HepG2 (cell line): ENCODE measurements around the gene IMP3. TPM values are rescaled to one million over a fixed set of nuclear protein-coding genes. Genes with fewer than 3 reads are reported as not detected.
A peak's percentile ranks its signal among the peaks of the same experiment; 100 is the strongest.

ENCODE experiments used
- CEBPG ChIP-seq: IDR thresholded peaks from 2 replicates; pipeline ENCODE4 v1.6.1; 2016
- ETV6 ChIP-seq: sonication (generic); formaldehyde crosslinking; conservative IDR thresholded peaks from 2 replicates; pipeline ENCODE4 v1.4.0; 2020; ENCODE audit warnings: missing genetic modification reagents
- FOSL2 ChIP-seq: sonication (generic); formaldehyde crosslinking; IDR thresholded peaks from 2 replicates; pipeline ENCODE4 v1.4.0; 2020; ENCODE audit warnings: missing genetic modification reagents
- KLF16 ChIP-seq, 2 experiments: sonication (generic) in 1 of 2; formaldehyde crosslinking in 1 of 2; IDR thresholded peaks; 2 replicates each; pipeline versions ENCODE4 v1.6.1 to v1.8.0; 2016 to 2023; ENCODE audit warnings: missing genetic modification reagents in 2 of 2, missing compliant biosample characterization in 1 of 2
- MEIS1 ChIP-seq: sonication (generic); formaldehyde crosslinking; IDR thresholded peaks from 2 replicates; pipeline ENCODE4 v1.9.0; 2021; ENCODE audit warnings: mild to moderate bottlenecking, missing genetic modification reagents, moderate library complexity, borderline replicate concordance
- MTA3 ChIP-seq: sonication (generic); formaldehyde crosslinking; IDR thresholded peaks from 2 replicates; pipeline ENCODE4 v1.4.0; 2020; ENCODE audit warnings: missing genetic modification reagents
- MXI1 ChIP-seq: IDR thresholded peaks from 3 replicates; pipeline ENCODE4 v1.6.1; 2012; ENCODE audit warnings: low read depth, low read length, inconsistent platforms, borderline replicate concordance
- PHF8 ChIP-seq: sonication (generic); formaldehyde crosslinking; IDR thresholded peaks from 2 replicates; pipeline ENCODE4 v1.5.0; 2020; ENCODE audit warnings: missing genetic modification reagents
- POLR2G ChIP-seq: fragments of 200-400 bp; formaldehyde crosslinking; IDR thresholded peaks from 2 replicates; pipeline ENCODE4 v1.6.1; 2018; ENCODE audit warnings: mild to moderate bottlenecking, low read depth, low read length, moderate library complexity
- RBFOX2 ChIP-seq: fragments of 200-400 bp; formaldehyde crosslinking; IDR thresholded peaks from 2 replicates; pipeline ENCODE4 v1.6.1; 2017; ENCODE audit warnings: low read depth, mild to moderate bottlenecking, low read length
- SMAD1 ChIP-seq: sonication (generic); formaldehyde crosslinking; IDR thresholded peaks from 2 replicates; pipeline ENCODE4 v1.4.0; 2020; ENCODE audit warnings: missing genetic modification reagents, low read depth, mild to moderate bottlenecking, borderline replicate concordance
- SRY ChIP-seq: sonication (generic); formaldehyde crosslinking; IDR thresholded peaks from 2 replicates; pipeline ENCODE4 v1.8.0; 2022; ENCODE audit warnings: mild to moderate bottlenecking, missing genetic modification reagents
- ZBTB1 ChIP-seq: sonication (generic); formaldehyde crosslinking; IDR thresholded peaks from 2 replicates; pipeline ENCODE4 v1.4.0; 2020; ENCODE audit warnings: missing genetic modification reagents, borderline replicate concordance
- ZNF234 ChIP-seq: sonication (generic); formaldehyde crosslinking; conservative IDR thresholded peaks from 2 replicates; pipeline ENCODE4 v1.5.1; 2020; ENCODE audit warnings: mild to moderate bottlenecking, missing genetic modification reagents
- ZNF709 ChIP-seq: sonication (generic); formaldehyde crosslinking; IDR thresholded peaks from 2 replicates; pipeline ENCODE4 v1.5.0; 2020; ENCODE audit warnings: mild to moderate bottlenecking, missing genetic modification reagents
- polyA plus RNA-seq, 8 experiments: library from polyadenylated mRNA; depleted of rRNA in 3 of 8; stranded (reverse) in 7 of 8; unstranded in 1 of 8; fragments of >200 nt; fragmentation: Illumina TruSeq in 4 of 8; extraction: Trizol in 4 of 8; gene quantifications; 2 replicates each; pipeline versions ENCODE4 v1.2.1 to v1.2.3, GENCODE V29; 2011 to 2016; ENCODE audit warnings: low read depth in 4 of 8, missing spikeins in 1 of 8, mixed read lengths in 1 of 8; ENCODE audit not compliant: insufficient read depth in 1 of 8
- total RNA-seq, 5 experiments: library from RNA; depleted of rRNA; stranded (reverse); fragments of >200 nt; fragmentation: Illumina TruSeq; extraction: Trizol; gene quantifications; 2 replicates each; pipeline ENCODE4 v1.2.3, GENCODE V29; 2016; ENCODE audit warnings: low read depth in 1 of 5
- TF ChIP-seq, protein P1 (sequence below): sonication (generic); formaldehyde crosslinking; IDR thresholded peaks from 2 replicates; pipeline ENCODE4 v1.5.1; 2020; ENCODE audit warnings: missing genetic modification reagents, mild to moderate bottlenecking, borderline replicate concordance
- TF ChIP-seq, protein P2 (sequence below): sonication (generic); formaldehyde crosslinking; IDR thresholded peaks from 2 replicates; pipeline ENCODE4 v1.5.0; 2020; ENCODE audit warnings: mild to moderate bottlenecking, missing genetic modification reagents, borderline replicate concordance
- TF ChIP-seq, protein P3 (sequence below): sonication (generic); formaldehyde crosslinking; IDR thresholded peaks from 2 replicates; pipeline ENCODE4 v1.5.0; 2020; ENCODE audit warnings: missing genetic modification reagents, mild to moderate bottlenecking, borderline replicate concordance
- TF ChIP-seq, protein P4 (sequence below): sonication (generic); formaldehyde crosslinking; IDR thresholded peaks from 2 replicates; pipeline ENCODE4 v1.4.0; 2020; ENCODE audit warnings: mild to moderate bottlenecking, missing genetic modification reagents

The IMP3 gene
- total and polyA plus RNA-seq, 2 of the 13 experiments (the other 11 are each of a cell fraction or from before 2014, with no cell fraction given) = 38.3 to 143 TPM

DNA sequence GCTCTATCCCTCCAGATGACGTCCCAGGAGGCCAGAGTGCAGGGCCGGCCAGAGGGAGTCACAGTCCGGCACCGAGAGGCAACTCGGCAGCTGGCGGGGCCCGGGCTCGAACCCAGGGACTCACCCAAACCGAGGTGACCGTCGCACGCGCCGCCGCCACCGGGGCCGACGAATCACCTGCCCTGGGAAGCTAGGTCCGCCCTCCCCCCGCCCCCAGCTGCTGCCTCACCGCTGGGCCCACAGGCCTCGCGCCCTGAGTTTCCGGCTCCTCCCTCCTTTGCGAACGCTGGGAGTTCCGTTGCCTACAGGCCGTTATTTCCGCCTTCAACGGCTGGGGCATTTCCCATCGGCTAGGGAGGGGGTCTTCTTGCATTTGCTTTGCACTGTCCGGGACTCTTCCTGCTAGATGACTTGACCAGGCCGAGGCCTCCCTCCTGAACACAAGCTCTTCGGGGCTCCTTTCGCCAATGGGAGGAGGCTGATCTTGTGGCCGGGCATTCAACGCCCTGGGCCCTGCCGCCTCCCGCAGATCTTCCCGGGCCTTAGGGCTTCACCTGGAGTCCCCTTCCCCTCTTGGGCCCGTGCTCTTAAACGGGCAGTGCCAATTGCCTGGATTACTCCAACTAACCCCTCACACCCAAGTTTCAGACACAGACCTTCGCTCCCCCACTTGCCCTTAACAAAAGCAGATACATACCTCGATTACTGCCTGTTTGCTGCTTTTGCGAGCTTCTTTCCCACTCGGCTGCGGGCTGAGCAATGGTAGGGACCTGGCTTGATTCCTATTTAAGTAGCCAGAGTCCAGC is 14.3 kb downstream of the IMP3 start, which contains the start of gene SNUPN (continued):
- TF ChIP-seq ZNF234 (CRISPR knock-in tag) (no peak), ETV6 (CRISPR knock-in tag) (peak; percentile 88), KLF16 (CRISPR knock-in tag; IDR thresholded peaks at IDR 0.05) (peak in 1 of 2 experiments; percentile 71; a peak in 1 of 4 replicates), ZNF709 (CRISPR knock-in tag) (peak; percentile 89), MTA3 (CRISPR knock-in tag) (no peak), FOSL2 (CRISPR knock-in tag) (peak; percentile 57; the same call in 1 of the 2 replicates), MEIS1 (peak; percentile 34; the same call in 1 of the 2 replicates), SRY (CRISPR knock-in tag) (no peak; the same call in 1 of the 2 replicates), PHF8 (CRISPR knock-in tag) (peak; percentile 92), POLR2G (peak; percentile 91), SMAD1 (CRISPR knock-in tag) (0 out of 2 replicates have a peak, but pooled peaks have one; percentile 16), ZBTB1 (CRISPR knock-in tag) (no peak), MXI1 (peak; percentile 71; the same call in 1 of the 3 replicates), CEBPG (CRISPR knock-in tag) (no peak), RBFOX2 (peak; percentile 89)
- TF ChIP-seq, protein P1, sequence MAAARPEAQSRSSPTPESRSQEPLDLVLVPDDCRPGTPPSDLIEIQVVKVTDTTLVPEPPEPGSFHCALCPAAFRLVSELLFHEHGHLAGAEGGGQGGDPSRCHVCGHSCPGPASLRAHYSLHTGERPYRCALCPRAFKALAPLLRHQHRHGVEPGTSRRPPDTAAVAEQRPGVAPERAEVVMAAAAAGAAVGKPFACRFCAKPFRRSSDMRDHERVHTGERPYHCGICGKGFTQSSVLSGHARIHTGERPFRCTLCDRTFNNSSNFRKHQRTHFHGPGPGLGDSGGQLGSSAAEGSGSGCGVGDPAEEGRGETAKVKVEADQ (CRISPR knock-in tag) = no peak
- TF ChIP-seq, protein P2, sequence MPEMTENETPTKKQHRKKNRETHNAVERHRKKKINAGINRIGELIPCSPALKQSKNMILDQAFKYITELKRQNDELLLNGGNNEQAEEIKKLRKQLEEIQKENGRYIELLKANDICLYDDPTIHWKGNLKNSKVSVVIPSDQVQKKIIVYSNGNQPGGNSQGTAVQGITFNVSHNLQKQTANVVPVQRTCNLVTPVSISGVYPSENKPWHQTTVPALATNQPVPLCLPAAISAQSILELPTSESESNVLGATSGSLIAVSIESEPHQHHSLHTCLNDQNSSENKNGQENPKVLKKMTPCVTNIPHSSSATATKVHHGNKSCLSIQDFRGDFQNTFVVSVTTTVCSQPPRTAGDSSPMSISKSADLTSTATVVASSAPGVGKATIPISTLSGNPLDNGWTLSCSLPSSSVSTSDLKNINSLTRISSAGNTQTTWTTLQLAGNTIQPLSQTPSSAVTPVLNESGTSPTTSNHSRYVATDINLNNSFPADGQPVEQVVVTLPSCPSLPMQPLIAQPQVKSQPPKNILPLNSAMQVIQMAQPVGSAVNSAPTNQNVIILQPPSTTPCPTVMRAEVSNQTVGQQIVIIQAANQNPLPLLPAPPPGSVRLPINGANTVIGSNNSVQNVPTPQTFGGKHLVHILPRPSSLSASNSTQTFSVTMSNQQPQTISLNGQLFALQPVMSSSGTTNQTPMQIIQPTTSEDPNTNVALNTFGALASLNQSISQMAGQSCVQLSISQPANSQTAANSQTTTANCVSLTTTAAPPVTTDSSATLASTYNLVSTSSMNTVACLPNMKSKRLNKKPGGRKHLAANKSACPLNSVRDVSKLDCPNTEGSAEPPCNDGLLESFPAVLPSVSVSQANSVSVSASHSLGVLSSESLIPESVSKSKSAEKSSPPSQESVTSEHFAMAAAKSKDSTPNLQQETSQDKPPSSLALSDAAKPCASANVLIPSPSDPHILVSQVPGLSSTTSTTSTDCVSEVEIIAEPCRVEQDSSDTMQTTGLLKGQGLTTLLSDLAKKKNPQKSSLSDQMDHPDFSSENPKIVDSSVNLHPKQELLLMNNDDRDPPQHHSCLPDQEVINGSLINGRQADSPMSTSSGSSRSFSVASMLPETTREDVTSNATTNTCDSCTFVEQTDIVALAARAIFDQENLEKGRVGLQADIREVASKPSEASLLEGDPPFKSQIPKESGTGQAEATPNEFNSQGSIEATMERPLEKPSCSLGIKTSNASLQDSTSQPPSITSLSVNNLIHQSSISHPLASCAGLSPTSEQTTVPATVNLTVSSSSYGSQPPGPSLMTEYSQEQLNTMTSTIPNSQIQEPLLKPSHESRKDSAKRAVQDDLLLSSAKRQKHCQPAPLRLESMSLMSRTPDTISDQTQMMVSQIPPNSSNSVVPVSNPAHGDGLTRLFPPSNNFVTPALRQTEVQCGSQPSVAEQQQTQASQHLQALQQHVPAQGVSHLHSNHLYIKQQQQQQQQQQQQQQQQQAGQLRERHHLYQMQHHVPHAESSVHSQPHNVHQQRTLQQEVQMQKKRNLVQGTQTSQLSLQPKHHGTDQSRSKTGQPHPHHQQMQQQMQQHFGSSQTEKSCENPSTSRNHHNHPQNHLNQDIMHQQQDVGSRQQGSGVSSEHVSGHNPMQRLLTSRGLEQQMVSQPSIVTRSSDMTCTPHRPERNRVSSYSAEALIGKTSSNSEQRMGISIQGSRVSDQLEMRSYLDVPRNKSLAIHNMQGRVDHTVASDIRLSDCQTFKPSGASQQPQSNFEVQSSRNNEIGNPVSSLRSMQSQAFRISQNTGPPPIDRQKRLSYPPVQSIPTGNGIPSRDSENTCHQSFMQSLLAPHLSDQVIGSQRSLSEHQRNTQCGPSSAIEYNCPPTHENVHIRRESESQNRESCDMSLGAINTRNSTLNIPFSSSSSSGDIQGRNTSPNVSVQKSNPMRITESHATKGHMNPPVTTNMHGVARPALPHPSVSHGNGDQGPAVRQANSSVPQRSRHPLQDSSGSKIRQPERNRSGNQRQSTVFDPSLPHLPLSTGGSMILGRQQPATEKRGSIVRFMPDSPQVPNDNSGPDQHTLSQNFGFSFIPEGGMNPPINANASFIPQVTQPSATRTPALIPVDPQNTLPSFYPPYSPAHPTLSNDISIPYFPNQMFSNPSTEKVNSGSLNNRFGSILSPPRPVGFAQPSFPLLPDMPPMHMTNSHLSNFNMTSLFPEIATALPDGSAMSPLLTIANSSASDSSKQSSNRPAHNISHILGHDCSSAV (CRISPR knock-in tag) = no peak; the same call in 1 of the 2 replicates
- TF ChIP-seq, protein P3, sequence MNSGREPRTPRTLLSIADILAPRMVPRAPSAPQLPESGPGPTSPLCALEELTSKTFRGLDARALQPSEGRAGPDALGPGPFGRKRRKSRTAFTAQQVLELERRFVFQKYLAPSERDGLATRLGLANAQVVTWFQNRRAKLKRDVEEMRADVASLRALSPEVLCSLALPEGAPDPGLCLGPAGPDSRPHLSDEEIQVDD (CRISPR knock-in tag) = 0 out of 2 replicates have a peak, but pooled peaks have one; percentile 13
- TF ChIP-seq, protein P4, sequence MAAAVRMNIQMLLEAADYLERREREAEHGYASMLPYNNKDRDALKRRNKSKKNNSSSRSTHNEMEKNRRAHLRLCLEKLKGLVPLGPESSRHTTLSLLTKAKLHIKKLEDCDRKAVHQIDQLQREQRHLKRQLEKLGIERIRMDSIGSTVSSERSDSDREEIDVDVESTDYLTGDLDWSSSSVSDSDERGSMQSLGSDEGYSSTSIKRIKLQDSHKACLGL (CRISPR knock-in tag) = 0 out of 2 replicates have a peak, but pooled peaks have one; percentile 66
